Ovary (tissue), 3 donors: ENCODE data around the gene SLIT1.

ENCODE experiments used
- CTCF ChIP-seq, 3 donors: fragments of 450-650 bp in 2 of 3; fragments of 200-600 bp in 1 of 3; IDR thresholded peaks; one replicate each; pipeline versions ENCODE4 v1.5.1 to v1.8.0; 2016 to 2022; ENCODE audit warnings: antibody characterized with exemption in 3 of 3, mild to moderate bottlenecking in 1 of 3
- POLR2A ChIP-seq: fragments of 450-650 bp; IDR thresholded peaks from one replicate; pipeline ENCODE4 v1.6.1; 2017; ENCODE audit warnings: antibody characterized with exemption, mild to moderate bottlenecking, moderate library complexity
- donor health status: DM: no; HTN: no; CAD: no.

- TF ChIP-seq CTCF (IDR thresholded peaks at IDR 0.05) (no peak), POLR2A (no peak)
Measured at GRCh38 chr10:96955794-96956193, 230.0 kb downstream of the SLIT1 start.
